CD1c-positive myeloid dendritic cell (primary cell): ENCODE measurements around the gene RND1.

Source experiments
- DNase-seq: peaks from one replicate; pipeline ENCODE4 v3.0.0-alpha.2; 2016; ENCODE audit errors: extremely low spot score

RND1 gene

GRCh38 chr12:48827513-48828096 lies 38.1 kb downstream of the RND1 start:
- DNase-seq: no peak

DNA sequence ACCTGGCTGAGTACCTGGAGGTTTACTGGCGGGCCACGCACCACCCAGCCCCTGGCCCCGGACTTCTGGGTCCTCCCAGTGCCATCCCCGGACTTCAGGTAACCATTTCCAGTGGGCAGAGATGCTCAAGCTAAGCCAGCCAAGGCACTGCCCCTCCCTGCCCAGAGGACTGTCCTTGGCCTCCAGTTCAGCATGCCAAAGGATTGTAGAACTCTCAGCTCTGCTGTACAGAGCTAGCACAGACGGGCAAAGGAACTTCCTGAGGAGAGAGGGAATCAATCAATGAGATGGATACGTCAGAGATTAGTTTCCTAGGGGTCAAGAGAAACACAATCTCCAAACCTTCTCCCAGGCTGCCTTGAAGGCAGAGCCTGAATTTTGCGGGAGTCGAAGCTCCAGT lies 38.6 kb downstream of the RND1 start:
- DNase-seq: no peak

GRCh38 chr12:48826209-48826855 lies 39.3 kb downstream of the RND1 start:
- no peak for DNase-seq

DNA sequence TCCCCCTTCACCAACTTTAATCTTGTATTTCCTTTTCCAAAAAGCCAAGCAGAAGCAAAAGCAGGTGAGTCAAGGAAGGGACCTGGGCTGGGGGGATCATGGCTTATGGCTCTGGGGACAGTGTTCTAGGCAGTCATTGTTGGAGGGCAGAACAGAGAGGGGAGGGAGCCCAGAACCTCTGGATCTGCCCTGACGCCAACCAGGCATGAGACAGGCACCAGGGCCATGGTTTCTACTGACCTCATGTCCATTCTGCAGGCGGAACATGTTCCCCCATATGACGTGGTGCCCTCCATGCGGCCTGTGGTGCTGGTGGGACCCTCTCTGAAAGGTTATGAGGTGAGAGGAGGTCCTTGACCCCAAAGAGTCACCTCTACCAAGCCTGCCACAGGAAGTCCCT lies 40.8 kb downstream of the RND1 start:
- DNase-seq: no peak

GRCh38 chr12:48824112-48824511 lies 41.6 kb downstream of the RND1 start:
- DNase-seq: no peak

GRCh38 chr12:48823281-48823680 lies 42.4 kb downstream of the RND1 start:
- DNase-seq: no peak

DNA sequence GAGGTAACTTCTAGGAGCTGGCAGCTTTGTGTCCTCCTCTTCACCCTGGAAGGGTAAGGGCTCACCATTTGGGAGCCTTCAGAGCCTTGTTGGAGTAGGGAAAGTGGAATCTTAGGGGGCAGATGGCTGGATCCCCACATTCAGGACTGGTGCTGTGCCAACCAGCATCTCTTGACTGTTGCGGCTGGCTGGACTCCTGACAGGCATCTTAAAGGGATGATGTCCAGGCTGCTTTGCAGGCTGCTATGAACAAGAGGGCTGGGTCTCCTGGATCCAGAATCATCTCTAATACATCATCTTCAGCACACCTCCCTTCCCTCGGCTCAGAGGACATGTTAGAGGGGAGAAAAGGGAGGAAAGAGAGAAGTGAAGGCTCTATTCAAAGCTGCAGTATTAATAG lies 43.0 kb downstream of the RND1 start:
- DNase-seq: no peak

DNA sequence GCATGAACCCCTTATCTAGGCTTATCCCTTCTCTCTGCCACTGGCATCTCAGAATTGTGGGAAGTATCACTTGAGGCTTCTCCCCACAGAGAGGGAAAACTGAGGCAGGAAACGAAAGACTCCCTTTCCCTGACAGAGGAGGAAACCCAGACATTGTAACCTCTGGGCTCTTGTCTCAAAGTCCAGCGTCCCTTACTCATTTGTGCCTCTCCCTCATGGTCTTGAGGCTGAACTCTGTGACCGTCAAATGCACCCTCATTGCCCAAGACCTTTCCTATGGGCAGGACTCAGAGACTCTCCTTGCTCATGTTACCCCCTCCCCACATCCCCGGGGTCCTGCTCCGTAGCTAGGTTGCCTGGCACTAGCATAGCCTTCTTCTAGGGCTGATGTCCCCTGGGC lies 43.5 kb downstream of the RND1 start:
- DNase-seq: no peak

GRCh38 chr12:48819986-48820725 lies 45.5 kb downstream of the RND1 start:
- no peak for DNase-seq

- peak; percentile 19 for DNase-seq
Observed at GRCh38 chr12:48818831-48819590, 46.7 kb downstream of the RND1 start.

GRCh38 chr12:48817873-48818830 lies 47.5 kb downstream of the RND1 start, which contains the start of gene CACNB3:
Gene CACNB3, plus strand, starts transcription at chr12:48818496. Its CDS starts 434 bp downstream, at chr12:48818930.
- DNase-seq: peak; percentile 55

GRCh38 chr12:48816143-48816854 lies 49.4 kb downstream of the RND1 start:
- no peak for DNase-seq

DNA sequence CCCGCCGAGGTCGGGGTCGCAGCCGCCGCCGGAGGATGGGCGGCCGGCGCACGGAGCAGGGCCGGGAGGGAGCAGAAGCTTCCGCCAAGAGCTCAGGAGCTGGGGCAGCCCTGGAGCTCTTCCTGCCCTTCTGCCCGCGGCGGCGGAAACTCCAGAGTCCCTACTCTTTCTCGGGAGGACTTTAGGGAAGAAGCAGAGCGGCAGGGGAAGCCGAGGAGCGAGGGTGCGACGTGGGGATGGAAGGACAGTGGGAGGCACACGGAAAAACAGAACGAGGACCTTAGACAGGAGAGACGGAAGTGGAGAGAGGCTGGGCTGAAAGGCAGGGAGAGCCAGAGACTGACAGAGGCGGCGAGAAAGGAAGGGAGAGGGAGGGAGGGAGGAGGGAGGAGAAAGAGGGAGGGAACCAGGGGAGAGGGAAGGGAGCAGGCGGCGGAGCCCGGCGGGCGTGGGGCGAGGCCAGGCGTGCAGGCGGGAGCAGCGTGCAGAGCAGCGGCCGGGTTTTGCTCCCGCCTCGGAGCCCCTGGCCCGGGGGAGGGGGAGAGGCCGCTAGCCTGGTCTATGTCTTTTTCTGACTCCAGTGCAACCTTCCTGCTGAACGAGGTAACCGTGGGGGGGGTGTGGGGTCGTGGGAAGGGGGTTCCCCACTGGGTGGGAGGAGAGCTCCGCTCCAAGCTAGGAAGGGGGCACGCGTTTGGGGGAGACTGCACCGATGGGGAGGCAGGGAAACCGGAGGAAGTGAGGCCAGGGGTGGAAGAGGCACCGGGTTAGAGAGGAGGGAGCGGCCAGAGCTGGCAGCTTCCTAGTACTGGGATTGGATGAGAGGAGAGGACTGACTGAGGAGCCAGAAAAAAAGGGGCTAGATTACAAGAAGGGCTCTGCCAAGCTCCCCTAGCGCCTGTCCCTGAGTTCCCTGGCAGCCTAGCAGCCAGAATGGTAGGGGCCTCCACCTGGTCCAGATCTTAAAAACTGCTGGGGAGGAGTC lies 50.3 kb downstream of the RND1 start:
- DNase-seq: peak; percentile 45

DNA sequence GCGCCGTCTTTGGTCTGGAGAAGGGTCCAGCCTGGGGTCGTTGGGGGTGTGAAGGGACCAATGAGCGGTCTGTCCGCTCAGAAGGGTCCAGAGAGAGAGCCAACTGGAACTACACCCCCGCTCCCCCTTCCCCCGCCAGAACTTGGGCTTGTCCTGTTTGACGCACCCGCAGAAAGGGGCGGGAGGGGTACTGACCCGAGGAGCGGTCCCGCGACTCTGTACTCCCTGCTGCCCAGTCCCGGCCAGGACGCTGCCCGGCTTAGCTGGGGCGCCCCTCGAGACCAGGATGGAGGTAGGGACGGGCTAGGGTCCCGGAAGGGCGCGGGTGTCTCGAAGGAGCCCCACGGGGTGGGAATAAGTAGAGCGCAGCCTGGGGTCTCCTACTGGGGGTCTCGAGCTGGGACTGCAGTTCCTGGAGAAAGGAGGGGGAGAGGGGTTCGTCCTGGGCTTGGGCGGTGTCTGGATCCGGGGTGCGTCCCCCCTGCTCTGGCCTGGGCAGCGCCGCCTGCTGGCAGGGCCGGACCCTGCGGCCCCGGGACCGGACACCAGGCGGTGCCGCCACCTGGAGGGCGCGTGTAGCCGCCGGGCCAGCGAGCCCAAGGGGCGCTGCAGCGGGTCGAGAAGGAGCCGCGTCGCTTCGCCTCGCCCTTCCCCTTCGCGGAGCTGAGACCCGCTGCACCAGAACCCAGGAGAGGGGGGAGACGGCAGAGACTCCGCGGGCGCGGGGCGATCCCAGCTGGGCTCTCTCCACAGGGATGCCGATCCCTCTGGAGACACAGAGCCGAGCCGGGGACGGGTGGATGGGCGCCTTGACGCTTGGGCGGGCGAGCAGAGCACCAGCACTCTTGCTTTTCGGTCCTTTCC lies 51.2 kb downstream of the RND1 start:
- DNase-seq: peak; percentile 83

DNA sequence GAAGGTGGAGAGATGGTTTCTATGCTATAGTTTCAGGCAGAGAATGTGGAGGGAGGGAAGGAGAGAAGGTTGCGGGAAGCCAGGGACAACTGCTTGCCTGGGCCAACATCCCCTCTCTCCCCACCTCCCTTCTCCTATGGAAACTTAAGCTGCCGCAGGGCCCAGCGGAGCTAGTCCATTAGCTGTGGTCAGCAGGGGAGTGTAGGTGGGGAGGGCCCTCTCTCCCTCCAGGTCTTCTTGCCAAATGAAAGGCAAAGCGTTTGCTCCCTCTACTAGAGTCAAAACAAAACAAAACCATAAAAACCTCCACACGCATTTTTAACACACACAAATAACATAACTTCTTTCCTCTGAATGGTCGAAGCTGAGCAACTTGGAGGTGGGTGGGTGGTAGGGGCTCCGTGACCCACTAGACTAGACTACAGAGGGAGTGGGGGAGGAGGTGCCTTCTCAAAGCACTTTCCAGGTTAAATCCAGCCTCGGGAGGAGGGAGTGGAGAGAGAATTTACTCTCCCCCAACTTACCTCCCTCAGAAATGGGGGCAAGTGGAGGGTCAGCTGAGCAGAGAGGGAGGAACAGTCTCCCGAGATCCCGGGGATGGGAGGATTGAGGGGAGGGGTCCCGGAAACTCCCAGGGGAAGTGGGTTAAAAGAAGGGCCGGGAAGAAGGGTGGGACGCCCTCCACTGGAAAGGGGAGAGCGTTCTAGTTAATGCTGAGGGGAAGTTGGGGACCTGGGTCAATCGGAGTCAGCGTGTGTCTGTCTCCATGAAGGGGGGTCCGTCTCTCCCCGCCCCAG lies 52.0 kb downstream of the RND1 start:
- no peak for DNase-seq

DNA sequence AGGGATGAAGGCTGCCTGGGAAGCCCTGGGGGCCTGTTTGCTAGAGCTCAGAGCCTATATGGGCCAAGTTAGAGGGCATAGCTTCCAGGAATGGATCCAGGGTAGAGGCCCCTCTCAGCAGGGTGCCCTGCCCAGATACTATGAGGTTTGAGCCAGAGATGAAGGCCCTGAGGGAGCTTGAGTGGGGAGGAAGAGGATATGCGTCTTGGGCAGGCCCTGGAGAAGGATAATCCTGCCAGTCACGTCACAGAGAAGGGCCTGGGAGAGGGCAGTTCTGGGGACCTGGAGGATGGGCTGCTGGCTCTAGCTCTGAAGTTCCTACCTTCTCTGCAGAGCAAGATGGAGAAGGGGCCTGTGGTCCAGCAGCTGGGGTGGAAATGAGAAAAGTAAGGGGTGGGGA lies 53.3 kb downstream of the RND1 start:
- no peak for DNase-seq

DNA sequence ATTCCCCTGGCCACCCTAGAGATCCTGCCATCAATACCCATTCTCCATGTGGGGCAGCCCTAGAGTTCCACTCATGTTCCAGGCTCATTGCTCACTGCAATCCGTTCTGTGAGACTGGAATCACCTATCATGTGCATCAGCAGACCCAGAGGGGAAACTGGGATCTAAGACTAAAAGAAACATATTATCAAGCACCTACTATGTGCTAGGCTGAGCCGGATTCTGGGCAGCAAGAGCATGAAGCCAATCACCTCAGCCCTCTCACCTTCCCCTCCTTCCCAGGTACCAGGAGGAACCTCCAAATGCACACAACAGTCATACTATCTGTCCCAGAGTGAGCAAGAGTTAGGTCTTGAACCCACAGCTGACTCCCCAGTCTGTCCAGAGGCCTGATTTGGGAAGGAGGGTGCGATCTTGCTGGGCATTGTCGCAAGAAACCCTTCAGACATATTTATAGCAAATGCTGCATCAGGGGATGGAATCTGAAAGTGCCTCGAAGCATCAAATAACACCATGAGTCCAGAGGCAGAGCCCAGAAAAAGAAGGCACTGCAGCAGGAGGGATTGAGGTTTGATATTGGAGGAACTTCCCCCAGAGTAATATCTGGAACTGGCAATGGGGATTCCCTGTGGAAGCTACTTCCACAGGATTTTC lies 54.1 kb downstream of the RND1 start:
- DNase-seq: no peak
